HG03565 (cell line): ENCODE data around the gene APOBEC3G.
"Not testable (repeated sequence)": the region's sequence is repeated elsewhere in the genome, so short reads cannot be mapped to it uniquely, and the experiment has no call there.

ENCODE experiments used
- ATAC-seq: cut with Tn5 transposase; IDR thresholded peaks from one replicate; pipeline ENCODE4 v1.9.1; 2021; ENCODE audit warnings: mild to moderate bottlenecking, moderate library complexity; ENCODE audit not compliant: unreplicated experiment

APOBEC3G gene

GRCh38 chr22:39066442-39067276 is 10.4 kb upstream of the APOBEC3G start:
- not testable (repeated sequence) for ATAC-seq

- no peak for ATAC-seq
Observed at GRCh38 chr22:39068033-39068785, 8.9 kb upstream of the APOBEC3G start.

- no peak for ATAC-seq
Observed at GRCh38 chr22:39070186-39070585, 6.9 kb upstream of the APOBEC3G start.

- not testable (repeated sequence) for ATAC-seq
Observed at GRCh38 chr22:39072581-39072981, 4.5 kb upstream of the APOBEC3G start.

- no peak for ATAC-seq
Observed at GRCh38 chr22:39073981-39074380, 3.1 kb upstream of the APOBEC3G start.

- not testable (repeated sequence) for ATAC-seq
Observed at GRCh38 chr22:39076155-39077025, 685 bp upstream of the APOBEC3G start.

GRCh38 chr22:39077912-39078311 is 837 bp downstream of the APOBEC3G start:
- not testable (repeated sequence) for ATAC-seq

GRCh38 chr22:39078329-39078728 is 1.3 kb downstream of the APOBEC3G start:
- no peak for ATAC-seq

- ATAC-seq, result not testable (repeated sequence)
Observed at GRCh38 chr22:39079054-39079637, 2.1 kb downstream of the APOBEC3G start.

GRCh38 chr22:39080052-39080762 is 3.1 kb downstream of the APOBEC3G start:
- no peak for ATAC-seq

GRCh38 chr22:39081016-39081415 is 3.9 kb downstream of the APOBEC3G start:
- no peak for ATAC-seq

- no peak for ATAC-seq
Observed at GRCh38 chr22:39081598-39081997, 4.5 kb downstream of the APOBEC3G start.

GRCh38 chr22:39083212-39084165 is 6.4 kb downstream of the APOBEC3G start:
- no peak for ATAC-seq

- ATAC-seq, result no peak
Observed at GRCh38 chr22:39084666-39085065, 7.6 kb downstream of the APOBEC3G start.

- ATAC-seq, result no peak
Observed at GRCh38 chr22:39087098-39087497, 10.0 kb downstream of the APOBEC3G start.

GRCh38 chr22:39087881-39088684 is 11.0 kb downstream of the APOBEC3G start:
- ATAC-seq, result no peak

GRCh38 chr22:39088685-39089032 is 11.6 kb downstream of the APOBEC3G start:
- ATAC-seq, result no peak

GRCh38 chr22:39089928-39090327 is 12.9 kb downstream of the APOBEC3G start:
- no peak for ATAC-seq
